ENCODE results near the gene SMPD3.

- TF ChIP-seq EZH2 (IDR thresholded peaks at IDR 0.05; ENCODE audit: borderline replicate concordance, low read depth, low read length) (no peak), GTF2E2 (tag; IDR thresholded peaks at IDR 0.05) (no peak), ZBTB33 (CRISPR knock-in tag; IDR thresholded peaks at IDR 0.05) (no peak), CXXC5 (CRISPR knock-in tag; IDR thresholded peaks at IDR 0.05) (no peak), RAD21 (CRISPR knock-in tag; conservative IDR thresholded peaks at IDR 0.05 in 1 of 2, IDR thresholded peaks at IDR 0.05 in 1 of 2) (no peak), RNF2 (IDR thresholded peaks at IDR 0.05) (no peak), CAMTA2 (CRISPR knock-in tag; conservative IDR thresholded peaks at IDR 0.05) (no peak)
- TF ChIP-seq, protein P1, sequence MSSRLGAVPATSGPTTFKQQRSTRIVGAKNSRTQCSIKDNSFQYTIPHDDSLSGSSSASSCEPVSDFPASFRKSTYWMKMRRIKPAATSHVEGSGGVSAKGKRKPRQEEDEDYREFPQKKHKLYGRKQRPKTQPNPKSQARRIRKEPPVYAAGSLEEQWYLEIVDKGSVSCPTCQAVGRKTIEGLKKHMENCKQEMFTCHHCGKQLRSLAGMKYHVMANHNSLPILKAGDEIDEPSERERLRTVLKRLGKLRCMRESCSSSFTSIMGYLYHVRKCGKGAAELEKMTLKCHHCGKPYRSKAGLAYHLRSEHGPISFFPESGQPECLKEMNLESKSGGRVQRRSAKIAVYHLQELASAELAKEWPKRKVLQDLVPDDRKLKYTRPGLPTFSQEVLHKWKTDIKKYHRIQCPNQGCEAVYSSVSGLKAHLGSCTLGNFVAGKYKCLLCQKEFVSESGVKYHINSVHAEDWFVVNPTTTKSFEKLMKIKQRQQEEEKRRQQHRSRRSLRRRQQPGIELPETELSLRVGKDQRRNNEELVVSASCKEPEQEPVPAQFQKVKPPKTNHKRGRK (tag; IDR thresholded peaks at IDR 0.05) = no peak
- TF ChIP-seq, protein P2, sequence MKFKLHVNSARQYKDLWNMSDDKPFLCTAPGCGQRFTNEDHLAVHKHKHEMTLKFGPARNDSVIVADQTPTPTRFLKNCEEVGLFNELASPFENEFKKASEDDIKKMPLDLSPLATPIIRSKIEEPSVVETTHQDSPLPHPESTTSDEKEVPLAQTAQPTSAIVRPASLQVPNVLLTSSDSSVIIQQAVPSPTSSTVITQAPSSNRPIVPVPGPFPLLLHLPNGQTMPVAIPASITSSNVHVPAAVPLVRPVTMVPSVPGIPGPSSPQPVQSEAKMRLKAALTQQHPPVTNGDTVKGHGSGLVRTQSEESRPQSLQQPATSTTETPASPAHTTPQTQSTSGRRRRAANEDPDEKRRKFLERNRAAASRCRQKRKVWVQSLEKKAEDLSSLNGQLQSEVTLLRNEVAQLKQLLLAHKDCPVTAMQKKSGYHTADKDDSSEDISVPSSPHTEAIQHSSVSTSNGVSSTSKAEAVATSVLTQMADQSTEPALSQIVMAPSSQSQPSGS (CRISPR knock-in tag; IDR thresholded peaks at IDR 0.05) = no peak
Observed at GRCh38 chr16:68324780-68325357, 123.4 kb downstream of the SMPD3 start.
